MM.1S (cell line): ENCODE data around the gene TPI1.

Experiments used
- DNase-seq: peaks from one replicate; pipeline ENCODE4 v3.0.0-alpha.2; 2015
- H2AFZ ChIP-seq: fragments of 300-600 bp; sonication (generic); 2 replicates; pipeline ENCODE4 v1.6.0; 2016; ENCODE audit warnings: antibody characterized with exemption, low read length
- H3F3A ChIP-seq: fragments of 300-600 bp; sonication (generic); 2 replicates; pipeline ENCODE4 v1.6.1; 2016; ENCODE audit warnings: mild to moderate bottlenecking, antibody characterized with exemption, low read length, moderate library complexity, mixed read lengths; ENCODE audit not compliant: insufficient read depth
- H3K27ac ChIP-seq: fragments of 300-600 bp; sonication (generic); 2 replicates; pipeline ENCODE4 v1.5.1; 2016; ENCODE audit warnings: mild to moderate bottlenecking, low read length
- H3K27me3 ChIP-seq: fragments of 300-600 bp; sonication (generic); replicated peaks from 2 replicates; pipeline ENCODE4 v1.6.0; 2016; ENCODE audit warnings: low read length; ENCODE audit not compliant: insufficient read depth
- H3K36me3 ChIP-seq: fragments of 300-600 bp; sonication (generic); replicated peaks from 2 replicates; pipeline ENCODE4 v1.6.1; 2016; ENCODE audit warnings: mild to moderate bottlenecking, low read length, mixed read lengths; ENCODE audit not compliant: insufficient read depth
- H3K4me1 ChIP-seq: fragments of 300-600 bp; sonication (generic); 2 replicates; pipeline ENCODE4 v1.6.1; 2016; ENCODE audit warnings: low read length, mixed read lengths
- H3K4me2 ChIP-seq: fragments of 300-600 bp; sonication (generic); 2 replicates; pipeline ENCODE4 v1.6.0; 2016; ENCODE audit warnings: low read depth, low read length
- H3K4me3 ChIP-seq: fragments of 300-600 bp; sonication (generic); 2 replicates; pipeline ENCODE4 v1.5.1; 2016; ENCODE audit warnings: low read length, mixed read lengths
- H3K79me2 ChIP-seq: fragments of 300-600 bp; sonication (generic); 2 replicates; pipeline ENCODE4 v1.6.1; 2016; ENCODE audit warnings: mixed run types, low read length, mixed read lengths
- H3K9ac ChIP-seq: fragments of 300-600 bp; sonication (generic); 2 replicates; pipeline ENCODE4 v1.6.1; 2016; ENCODE audit warnings: low read length, mixed read lengths
- H3K9me2 ChIP-seq: fragments of 300-600 bp; sonication (generic); replicated peaks from 2 replicates; pipeline ENCODE4 v1.6.1; 2016; ENCODE audit warnings: mild to moderate bottlenecking, low read length, mixed read lengths; ENCODE audit not compliant: insufficient read depth
- H3K9me3 ChIP-seq: fragments of 300-600 bp; sonication (generic); replicated peaks from 2 replicates; pipeline ENCODE4 v1.6.1; 2016; ENCODE audit warnings: mild to moderate bottlenecking, low read length, mixed read lengths; ENCODE audit not compliant: insufficient read depth
- H4K20me1 ChIP-seq: fragments of 300-600 bp; sonication (generic); 2 replicates; pipeline ENCODE4 v1.6.1; 2016; ENCODE audit warnings: mild to moderate bottlenecking, low read length, moderate library complexity, mixed read lengths; ENCODE audit not compliant: insufficient read depth
- CTCF ChIP-seq: fragments of 300-600 bp; sonication (generic); IDR thresholded peaks from 2 replicates; pipeline ENCODE4 v1.5.1; 2016; ENCODE audit warnings: antibody characterized with exemption, low read length, mixed read lengths
- EZH2 ChIP-seq: fragments of 300-600 bp; sonication (generic); optimal IDR thresholded peaks from 2 replicates; pipeline ENCODE3; 2017; ENCODE audit warnings: low read depth, mild to moderate bottlenecking, antibody characterized with exemption, low read length, mixed read lengths
- EZH2phosphoT487 ChIP-seq: fragments of 300-600 bp; sonication (generic); IDR thresholded peaks from 2 replicates; pipeline ENCODE4 v1.6.1; 2018; ENCODE audit warnings: antibody characterized with exemption, low read length

Gene TPI1

GRCh38 chr12:6851153-6851920 lies 16.0 kb upstream of the TPI1 start, which contains the start of gene CDCA3:
TSS of gene CDCA3 (minus strand) at chr12:6851286. CDS start at chr12:6850952, 334 bp downstream.
- H3K27ac ChIP-seq, result peak within 1 kb of the TSS; percentile 72; the same call in 1 of the 2 replicates

GRCh38 chr12:6851921-6852650 lies 15.2 kb upstream of the TPI1 start, which contains the start of gene USP5:
TSS of gene USP5 (plus strand) at chr12:6852150. CDS start at chr12:6852180, 30 bp downstream.
- Histone ChIP-seq H3K4me3 (peak within 1 kb of the TSS; percentile 87), H3K27ac (peak within 1 kb of the TSS; percentile 72; the same call in 1 of the 2 replicates), H3K9me3 (no peaks in the 10 kb centered on the region), H4K20me1 (no peaks in the 10 kb centered on the region), H3F3A (peaks cover 10% of the 10 kb centered on the region), H3K27me3 (no peaks in the 10 kb centered on the region), H3K4me1 (peaks cover 28% of the 10 kb centered on the region), H2AFZ (peak within 1 kb of the TSS; percentile 84), H3K79me2 (peaks cover 60% of the 10 kb centered on the region), H3K4me2 (peak within 1 kb of the TSS; percentile 97), H3K9ac (peak within 1 kb of the TSS; percentile 65), H3K36me3 (no peaks in the 10 kb centered on the region), H3K9me2 (no peaks in the 10 kb centered on the region)
- TF ChIP-seq EZH2phosphoT487, result no peak
- no peak for TF ChIP-seq CTCF
- no peak for TF ChIP-seq EZH2
- DNase-seq, result peak; percentile 99

More at GRCh38 chr12:6851153-6851920, 16.0 kb upstream of the TPI1 start, which contains the start of gene CDCA3:
- peak within 1 kb of the TSS; percentile 65 for H3K9ac ChIP-seq
- no peaks in the 10 kb centered on the region for H3K36me3 ChIP-seq
- no peaks in the 10 kb centered on the region for H3K9me2 ChIP-seq
- H2AFZ ChIP-seq, result peak within 1 kb of the TSS; percentile 84
- H3K4me2 ChIP-seq, result peak within 1 kb of the TSS; percentile 97
- H4K20me1 ChIP-seq, result no peaks in the 10 kb centered on the region
- H3F3A ChIP-seq, result peaks cover 10% of the 10 kb centered on the region
- H3K27me3 ChIP-seq, result no peaks in the 10 kb centered on the region
- peak within 1 kb of the TSS; percentile 87 for H3K4me3 ChIP-seq
- DNase-seq, result peak; percentile 99
- no peaks in the 10 kb centered on the region for H3K9me3 ChIP-seq
- H3K79me2 ChIP-seq, result peaks cover 59% of the 10 kb centered on the region
- no peak for TF ChIP-seq EZH2phosphoT487
- no peak for TF ChIP-seq CTCF
- TF ChIP-seq EZH2, result no peak
- peaks cover 28% of the 10 kb centered on the region for H3K4me1 ChIP-seq

- H3F3A ChIP-seq, result peaks cover 10% of the 10 kb centered on the region
Observed at GRCh38 chr12:6852651-6853354, 14.5 kb upstream of the TPI1 start.

More at GRCh38 chr12:6852651-6853354, 14.5 kb upstream of the TPI1 start:
- Histone ChIP-seq H3K9ac (peak overlapping the region; percentile 52), H3K36me3 (peaks cover 6% of the 10 kb centered on the region), H3K4me3 (peak overlapping the region; percentile 87), H3K9me2 (no peaks in the 10 kb centered on the region), H3K79me2 (peaks cover 60% of the 10 kb centered on the region), H3K9me3 (no peaks in the 10 kb centered on the region), H2AFZ (no peak overlapping the region), H3K27me3 (no peaks in the 10 kb centered on the region), H3K4me1 (peaks cover 28% of the 10 kb centered on the region), H4K20me1 (no peaks in the 10 kb centered on the region), H3K27ac (peak overlapping the region; percentile 42; the same call in 1 of the 2 replicates), H3K4me2 (peak overlapping the region; percentile 89)
- peak; percentile 63 for DNase-seq
- TF ChIP-seq EZH2phosphoT487, result no peak
- no peak for TF ChIP-seq EZH2
- no peak for TF ChIP-seq CTCF
